T-helper 1 cell treated with Interleukin-12 subunit alpha and Interleukin-12 subunit beta and Interleukin-4 antibody, amounts not matched to agents 30 μg/mL and 1 μg/mL, for 36 hours (primary cell): ENCODE data around the gene GNG12.

ENCODE experiments used
- H3K27ac Mint-ChIP-seq: one replicate; pipeline ENCODE4 v1.8.0; 2021; ENCODE audit warnings: mild to moderate bottlenecking, mixed read lengths
- H3K27me3 Mint-ChIP-seq: one replicate; pipeline ENCODE4 v1.8.0; 2021; ENCODE audit warnings: low read depth, mixed read lengths
- H3K36me3 Mint-ChIP-seq: one replicate; pipeline ENCODE4 v1.8.0; 2021; ENCODE audit warnings: low read depth, mixed read lengths
- H3K4me1 Mint-ChIP-seq: one replicate; pipeline ENCODE4 v1.8.0; 2021; ENCODE audit warnings: low read depth, mixed read lengths
- H3K4me3 Mint-ChIP-seq: one replicate; pipeline ENCODE4 v1.8.0; 2021; ENCODE audit warnings: mild to moderate bottlenecking, moderate library complexity, mixed read lengths
- H3K9me3 Mint-ChIP-seq: one replicate; pipeline ENCODE4 v1.8.0; 2021; ENCODE audit warnings: mixed read lengths

Gene GNG12

GRCh38 chr1:67814121-67814772, 19.0 kb downstream of the GNG12 start:
- no peaks in the 10 kb centered on the region for H3K36me3 Mint-ChIP-seq
- no peak overlapping the region for H3K27ac Mint-ChIP-seq
- H3K4me3 Mint-ChIP-seq: no peak overlapping the region
- H3K27me3 Mint-ChIP-seq: peaks cover 15% of the 10 kb centered on the region
- no peaks in the 10 kb centered on the region for H3K9me3 Mint-ChIP-seq
- H3K4me1 Mint-ChIP-seq: no peaks in the 10 kb centered on the region

DNA sequence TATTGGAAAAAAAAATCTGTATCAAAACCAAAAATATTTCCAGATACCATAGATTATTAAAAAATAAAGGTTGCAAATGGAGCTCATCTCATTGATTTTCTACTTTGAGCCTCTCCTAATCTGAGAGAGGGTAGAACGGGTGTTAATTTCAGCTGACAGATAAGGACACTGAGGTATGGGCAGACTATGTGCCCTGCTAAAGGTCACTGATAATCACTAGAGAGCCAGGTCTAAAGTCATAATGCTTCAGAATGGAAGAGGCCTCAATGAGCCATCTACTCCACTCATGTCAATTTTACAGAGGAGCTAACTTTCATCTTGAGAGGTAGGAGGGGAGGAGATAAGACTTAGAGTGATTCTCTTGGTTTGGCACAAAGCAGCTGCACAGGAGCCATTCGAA, 21.0 kb downstream of the GNG12 start:
- no peaks in the 10 kb centered on the region for H3K4me1 Mint-ChIP-seq
- no peak overlapping the region for H3K27ac Mint-ChIP-seq
- no peaks in the 10 kb centered on the region for H3K36me3 Mint-ChIP-seq
- peaks cover 13% of the 10 kb centered on the region for H3K27me3 Mint-ChIP-seq
- H3K9me3 Mint-ChIP-seq: no peaks in the 10 kb centered on the region
- H3K4me3 Mint-ChIP-seq: no peak overlapping the region

GRCh38 chr1:67811781-67812180, 21.5 kb downstream of the GNG12 start:
- no peak overlapping the region for H3K4me3 Mint-ChIP-seq
- no peaks in the 10 kb centered on the region for H3K36me3 Mint-ChIP-seq
- H3K27me3 Mint-ChIP-seq: peaks cover 17% of the 10 kb centered on the region
- no peaks in the 10 kb centered on the region for H3K4me1 Mint-ChIP-seq
- H3K27ac Mint-ChIP-seq: no peak overlapping the region
- H3K9me3 Mint-ChIP-seq: no peaks in the 10 kb centered on the region

GRCh38 chr1:67809887-67810286, 23.4 kb downstream of the GNG12 start:
- no peaks in the 10 kb centered on the region for H3K4me1 Mint-ChIP-seq
- H3K9me3 Mint-ChIP-seq: no peaks in the 10 kb centered on the region
- H3K27me3 Mint-ChIP-seq: peaks cover 32% of the 10 kb centered on the region
- H3K4me3 Mint-ChIP-seq: no peak overlapping the region
- no peaks in the 10 kb centered on the region for H3K36me3 Mint-ChIP-seq
- H3K27ac Mint-ChIP-seq: no peak overlapping the region

DNA sequence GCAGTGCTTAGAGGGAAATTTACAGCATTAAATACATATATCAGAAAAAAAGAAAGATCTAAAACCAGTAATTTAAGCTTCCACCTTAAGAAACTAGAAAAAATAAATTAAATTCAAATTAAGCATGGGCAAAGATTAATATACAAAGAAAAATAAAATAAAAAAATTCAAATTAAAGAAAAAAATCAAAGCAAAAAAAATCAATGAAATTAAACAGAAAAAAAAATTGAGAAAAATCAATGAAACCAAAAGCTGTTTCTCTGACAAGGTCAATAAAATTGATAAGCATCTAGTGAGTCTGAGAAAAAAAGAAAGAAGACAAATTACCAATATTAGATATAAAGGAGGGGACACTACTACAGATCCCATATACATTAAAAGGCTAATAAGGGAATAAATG, 26.0 kb downstream of the GNG12 start:
- Mint-ChIP-seq H3K4me3 (no peak overlapping the region), H3K4me1 (no peaks in the 10 kb centered on the region), H3K27me3 (peaks cover 44% of the 10 kb centered on the region), H3K36me3 (no peaks in the 10 kb centered on the region), H3K27ac (no peak overlapping the region), H3K9me3 (no peaks in the 10 kb centered on the region)

DNA sequence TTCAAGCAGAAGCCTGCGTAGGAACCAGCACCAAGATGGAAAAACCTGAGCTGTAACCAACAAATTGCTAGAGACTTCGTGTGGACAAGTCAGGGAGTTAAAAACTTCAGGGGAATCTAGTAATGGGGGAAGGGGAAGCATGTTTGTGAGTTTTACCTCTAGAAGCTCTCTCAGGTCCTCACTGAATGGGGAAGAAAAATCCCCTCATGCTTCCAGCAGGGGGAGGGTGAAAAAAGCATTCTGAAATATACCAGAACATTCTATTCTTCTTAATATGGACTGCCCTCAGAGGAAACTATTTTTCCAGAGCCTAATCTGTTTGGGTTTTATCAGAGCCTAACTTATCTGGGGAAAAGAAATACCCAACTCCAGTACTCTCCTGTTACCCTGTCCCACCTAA, 28.6 kb downstream of the GNG12 start:
- Mint-ChIP-seq H3K36me3 (no peaks in the 10 kb centered on the region), H3K27me3 (peaks cover 58% of the 10 kb centered on the region), H3K4me1 (no peaks in the 10 kb centered on the region), H3K4me3 (no peak overlapping the region), H3K9me3 (no peaks in the 10 kb centered on the region), H3K27ac (no peak overlapping the region)

DNA sequence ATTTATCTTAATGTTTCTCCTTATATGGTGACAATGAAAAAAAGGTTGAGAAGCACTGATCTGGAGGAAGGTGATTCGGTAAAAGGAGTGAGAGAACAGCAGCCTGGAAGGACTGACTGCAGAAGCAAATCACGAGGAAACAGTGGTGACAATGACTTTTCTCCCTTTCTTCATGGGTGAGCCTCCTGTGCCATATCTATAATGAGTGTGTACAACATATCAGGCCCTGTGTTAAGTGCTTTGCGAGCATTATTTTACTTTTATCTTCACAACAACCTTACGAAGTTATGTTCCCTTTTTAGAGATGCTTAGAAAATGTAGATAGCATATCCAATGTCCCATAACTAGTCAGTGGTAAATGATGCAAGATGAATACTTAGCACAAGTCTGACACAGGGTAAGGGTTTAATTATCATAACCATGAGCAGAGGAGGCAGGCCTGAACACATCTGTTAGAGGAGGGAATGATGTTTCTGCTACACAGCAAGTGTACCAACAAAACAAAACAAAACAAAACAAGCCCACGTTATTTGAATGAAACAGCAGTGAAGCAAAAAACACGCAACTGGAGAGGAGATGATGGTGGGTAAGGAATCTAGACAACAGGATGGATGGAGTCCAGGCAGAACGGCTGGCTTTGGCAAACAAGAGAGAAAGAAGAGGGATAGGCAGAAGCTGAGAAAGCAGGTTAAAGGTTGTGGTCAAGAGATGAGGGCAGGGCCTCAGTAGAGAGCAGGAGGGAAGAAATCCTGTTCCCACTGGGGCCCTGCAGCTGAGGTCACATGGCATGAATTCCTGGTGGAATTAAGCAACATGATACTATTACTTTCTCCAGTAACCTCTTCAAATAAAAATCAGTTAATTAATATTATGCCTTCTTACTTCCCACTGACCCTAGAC, 29.6 kb downstream of the GNG12 start:
- Mint-ChIP-seq H3K36me3 (no peaks in the 10 kb centered on the region), H3K4me3 (no peak overlapping the region), H3K27ac (no peak overlapping the region), H3K4me1 (no peaks in the 10 kb centered on the region), H3K27me3 (peaks cover 54% of the 10 kb centered on the region), H3K9me3 (no peaks in the 10 kb centered on the region)

DNA sequence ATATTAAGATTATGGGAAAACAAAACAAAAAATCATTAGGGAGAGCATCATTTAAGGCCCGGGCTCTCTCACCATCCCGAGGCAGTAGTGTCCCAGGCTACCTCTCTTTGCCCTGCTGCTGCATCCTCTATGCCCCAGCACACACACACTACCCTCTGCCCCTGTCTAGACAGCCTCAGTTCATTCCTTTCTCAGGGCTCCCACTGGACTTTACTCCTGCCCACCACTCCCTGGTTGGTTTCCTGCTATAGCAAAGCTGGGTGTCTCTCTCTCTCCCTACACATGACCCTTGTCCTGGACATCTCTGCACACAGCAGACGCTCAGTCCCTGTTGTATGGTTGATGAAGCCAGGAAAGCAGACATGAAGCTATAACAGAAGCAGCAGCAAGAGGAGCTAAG, 30.7 kb downstream of the GNG12 start:
- no peak overlapping the region for H3K4me3 Mint-ChIP-seq
- H3K4me1 Mint-ChIP-seq: no peaks in the 10 kb centered on the region

DNA sequence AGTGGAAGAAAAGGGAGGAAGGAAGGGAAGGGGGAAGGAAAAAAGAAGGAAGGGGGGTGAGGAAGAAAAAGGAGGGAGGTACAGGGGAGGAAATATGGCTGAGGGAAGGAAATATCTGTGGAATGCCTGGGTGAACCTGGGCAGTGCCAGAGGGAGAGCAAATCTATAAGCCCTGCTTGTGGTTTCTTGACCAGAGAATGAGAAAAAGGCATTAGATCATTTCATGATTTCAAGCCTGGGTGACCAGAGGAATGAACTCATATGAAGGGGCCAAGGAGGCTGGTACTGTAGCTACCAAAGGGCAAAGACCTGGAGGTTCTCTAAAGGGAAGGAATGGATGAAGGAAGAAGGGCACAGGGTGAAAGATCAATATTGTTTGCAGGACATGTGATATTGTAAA, 31.4 kb downstream of the GNG12 start:
- no peaks in the 10 kb centered on the region for H3K4me1 Mint-ChIP-seq

More for the DNA sequence above, 30.7 kb downstream of the GNG12 start:
- peaks cover 54% of the 10 kb centered on the region for H3K27me3 Mint-ChIP-seq
- no peaks in the 10 kb centered on the region for H3K9me3 Mint-ChIP-seq
- no peak overlapping the region for H3K27ac Mint-ChIP-seq
- no peaks in the 10 kb centered on the region for H3K36me3 Mint-ChIP-seq

GRCh38 chr1:67795179-67795912, 37.9 kb downstream of the GNG12 start:
- Mint-ChIP-seq H3K4me3 (no peak overlapping the region), H3K9me3 (no peaks in the 10 kb centered on the region), H3K36me3 (no peaks in the 10 kb centered on the region), H3K4me1 (no peaks in the 10 kb centered on the region), H3K27ac (no peak overlapping the region), H3K27me3 (peaks cover 8% of the 10 kb centered on the region)

More for the DNA sequence above, 31.4 kb downstream of the GNG12 start:
- H3K4me3 Mint-ChIP-seq: no peak overlapping the region
- H3K27me3 Mint-ChIP-seq: peaks cover 51% of the 10 kb centered on the region
- H3K9me3 Mint-ChIP-seq: no peaks in the 10 kb centered on the region
- no peak overlapping the region for H3K27ac Mint-ChIP-seq
- H3K36me3 Mint-ChIP-seq: no peaks in the 10 kb centered on the region

GRCh38 chr1:67793562-67793961, 39.7 kb downstream of the GNG12 start:
- no peaks in the 10 kb centered on the region for H3K36me3 Mint-ChIP-seq
- no peak overlapping the region for H3K27ac Mint-ChIP-seq
- H3K9me3 Mint-ChIP-seq: no peaks in the 10 kb centered on the region
- H3K4me3 Mint-ChIP-seq: no peak overlapping the region
- H3K4me1 Mint-ChIP-seq: no peaks in the 10 kb centered on the region
- H3K27me3 Mint-ChIP-seq: no peaks in the 10 kb centered on the region

GRCh38 chr1:67792741-67793458, 40.4 kb downstream of the GNG12 start:
- no peak overlapping the region for H3K27ac Mint-ChIP-seq
- no peak overlapping the region for H3K4me3 Mint-ChIP-seq
- no peaks in the 10 kb centered on the region for H3K36me3 Mint-ChIP-seq
- no peaks in the 10 kb centered on the region for H3K9me3 Mint-ChIP-seq
- no peaks in the 10 kb centered on the region for H3K27me3 Mint-ChIP-seq
- H3K4me1 Mint-ChIP-seq: no peaks in the 10 kb centered on the region

GRCh38 chr1:67792103-67792502, 41.2 kb downstream of the GNG12 start:
- Mint-ChIP-seq H3K4me3 (no peak overlapping the region), H3K4me1 (no peaks in the 10 kb centered on the region), H3K27ac (no peak overlapping the region), H3K36me3 (no peaks in the 10 kb centered on the region), H3K27me3 (no peaks in the 10 kb centered on the region), H3K9me3 (no peaks in the 10 kb centered on the region)

DNA sequence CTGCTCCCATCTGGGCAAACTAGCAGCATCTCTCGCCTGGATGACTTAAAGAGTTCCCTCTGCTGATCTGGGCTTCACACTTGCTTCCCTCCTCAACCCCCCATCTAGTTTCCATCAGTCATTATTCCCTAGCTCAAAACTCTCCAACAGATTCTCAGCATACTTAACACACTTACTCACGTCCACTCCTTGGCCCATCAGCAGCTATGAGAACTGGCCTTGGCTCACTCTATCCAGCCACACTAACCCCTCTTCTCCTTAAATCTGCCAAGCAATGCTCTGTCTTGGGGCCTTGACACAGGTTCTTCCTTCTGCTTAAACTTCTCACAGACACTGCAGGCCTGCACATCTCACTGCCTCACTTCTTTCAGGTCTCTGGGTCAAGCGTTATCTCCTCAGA, 41.6 kb downstream of the GNG12 start:
- Mint-ChIP-seq H3K4me3 (no peak overlapping the region), H3K27ac (no peak overlapping the region), H3K27me3 (no peaks in the 10 kb centered on the region), H3K4me1 (no peaks in the 10 kb centered on the region), H3K9me3 (no peaks in the 10 kb centered on the region), H3K36me3 (no peaks in the 10 kb centered on the region)
